Hepatocyte (in vitro differentiated cells): Measurements from ENCODE around the gene CEP85L. TPM values are rescaled to one million over a fixed set of nuclear protein-coding genes. Genes with fewer than 3 reads are reported as not detected.

Experiments
- DNase-seq: peaks from one replicate; pipeline ENCODE4 v3.0.0-alpha.2; 2016; ENCODE audit warnings: low spot score
- H2AFZ ChIP-seq: fragments of 200-600 bp; sonication (generic); 2 replicates; pipeline ENCODE4 v1.6.0; 2016; ENCODE audit warnings: antibody characterized with exemption, mild to moderate bottlenecking
- H3K27ac ChIP-seq: fragments of 200-600 bp; sonication (generic); 2 replicates; pipeline ENCODE4 v1.5.1; 2016; ENCODE audit warnings: mild to moderate bottlenecking
- H3K27me3 ChIP-seq: fragments of 200-600 bp; sonication (generic); 2 replicates; pipeline ENCODE4 v1.6.1; 2016
- H3K36me3 ChIP-seq: fragments of 200-600 bp; sonication (generic); replicated peaks from 2 replicates; pipeline ENCODE4 v1.5.1; 2016; ENCODE audit warnings: low read depth; ENCODE audit not compliant: insufficient read depth
- H3K4me1 ChIP-seq: fragments of 200-600 bp; sonication (generic); 2 replicates; pipeline ENCODE4 v1.5.1; 2016; ENCODE audit warnings: mild to moderate bottlenecking, moderate library complexity; ENCODE audit not compliant: insufficient read depth
- H3K4me2 ChIP-seq: fragments of 200-600 bp; sonication (generic); 2 replicates; pipeline ENCODE4 v1.6.0; 2016
- H3K4me3 ChIP-seq: fragments of 200-600 bp; sonication (generic); 2 replicates; pipeline ENCODE4 v1.5.1; 2016; ENCODE audit warnings: mild to moderate bottlenecking
- H3K79me2 ChIP-seq: fragments of 200-600 bp; sonication (generic); 2 replicates; pipeline ENCODE4 v1.6.0; 2017; ENCODE audit warnings: mild to moderate bottlenecking
- H3K9me2 ChIP-seq: fragments of 200-600 bp; sonication (generic); replicated peaks from 2 replicates; pipeline ENCODE4 v1.6.0; 2017; ENCODE audit warnings: mild to moderate bottlenecking; ENCODE audit not compliant: insufficient read depth
- H3K9me3 ChIP-seq: fragments of 200-600 bp; sonication (generic); 2 replicates; pipeline ENCODE4 v1.5.1; 2016; ENCODE audit warnings: low read depth, mild to moderate bottlenecking
- H4K20me1 ChIP-seq: fragments of 200-600 bp; sonication (generic); 2 replicates; pipeline ENCODE4 v1.6.0; 2016; ENCODE audit warnings: mild to moderate bottlenecking; ENCODE audit not compliant: insufficient read depth, poor library complexity, severe bottlenecking
- CTCF ChIP-seq: fragments of 200-600 bp; sonication (generic); IDR thresholded peaks from 2 replicates; pipeline ENCODE4 v1.5.1; 2016; ENCODE audit warnings: antibody characterized with exemption, mild to moderate bottlenecking; ENCODE audit not compliant: poor library complexity
- EZH2 ChIP-seq: fragments of 200-600 bp; sonication (generic); IDR thresholded peaks from 2 replicates; pipeline ENCODE4 v1.6.1; 2016; ENCODE audit warnings: antibody characterized with exemption, mild to moderate bottlenecking, borderline replicate concordance
- EZH2phosphoT487 ChIP-seq: fragments of 200-600 bp; sonication (generic); IDR thresholded peaks from one replicate; pipeline ENCODE4 v1.6.1; 2018; ENCODE audit warnings: antibody characterized with exemption, mild to moderate bottlenecking, low read depth, moderate library complexity; ENCODE audit not compliant: unreplicated experiment, severe bottlenecking
- WGBS: methylation state at CpG from one replicate; pipeline ENCODE4 v1.1.6; 2016; ENCODE audit warnings: low lambda C conversion rate; ENCODE audit errors: missing lambda C conversion rate; 5-methylcytosine and 5-hydroxymethylcytosine counted together
- polyA plus RNA-seq: library from polyadenylated mRNA; unstranded; fragments of >200 nt; fragmentation: Nextera tagmentation; extraction: Ambion mirVana; gene quantifications from 2 replicates; pipeline ENCODE4 v1.2.1, GENCODE V29; 2016
- total RNA-seq: library from RNA; depleted of rRNA; stranded (reverse); fragments of >200 nt; gene quantifications from 2 replicates; pipeline ENCODE4 v1.2.3, GENCODE V29; 2014

Gene CEP85L
- total and polyA plus RNA-seq, 2 experiments from 2014 or later = 17.8 to 38.5 TPM

- peaks cover 7% of the 10 kb centered on the region for H4K20me1 ChIP-seq
- no peak overlapping the region for H3K27ac ChIP-seq
- TF ChIP-seq EZH2 (no peak), CTCF (no peak), EZH2phosphoT487 (no peak)
- H3K9me2 ChIP-seq = no peaks in the 10 kb centered on the region
- WGBS = 100% methylated on average over 4 of the region's 4 CpGs
- peaks cover 63% of the 10 kb centered on the region for H3K79me2 ChIP-seq
- H3K27me3 ChIP-seq = no peaks in the 10 kb centered on the region
- no peaks in the 10 kb centered on the region for H3K4me1 ChIP-seq
- no peak overlapping the region for H2AFZ ChIP-seq
- no peak overlapping the region for H3K4me2 ChIP-seq
- H3K4me3 ChIP-seq = no peak overlapping the region
- no peaks in the 10 kb centered on the region for H3K36me3 ChIP-seq
- H3K9me3 ChIP-seq = peaks cover 5% of the 10 kb centered on the region
- DNase-seq = no peak
These were observed 125.2 kb downstream of the CEP85L start for GRCh38 chr6:118525913-118526780.

DNA sequence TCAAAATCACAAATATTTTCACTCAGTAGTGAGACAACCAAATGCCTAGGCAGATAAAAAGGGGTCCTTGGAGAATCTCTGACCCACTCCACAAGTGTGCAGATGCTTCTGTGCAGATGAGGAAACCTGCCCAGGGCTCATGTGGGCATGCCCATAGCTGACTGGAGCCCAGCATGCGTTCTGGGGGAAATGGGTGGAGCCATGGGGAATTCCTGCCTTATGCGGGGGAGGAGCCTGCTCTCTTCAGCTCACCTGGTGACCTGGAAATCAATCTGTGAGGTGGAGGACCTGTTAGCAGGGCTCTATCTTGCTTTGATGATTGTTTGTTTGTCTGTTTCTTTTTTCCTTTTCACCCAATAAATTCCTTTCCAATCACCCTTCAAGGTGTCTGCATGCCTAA is 126.7 kb downstream of the CEP85L start:
- no peaks in the 10 kb centered on the region for H3K4me1 ChIP-seq
- TF ChIP-seq EZH2phosphoT487 (no peak), EZH2 (no peak), CTCF (no peak)
- peaks cover 7% of the 10 kb centered on the region for H4K20me1 ChIP-seq
- peaks cover 55% of the 10 kb centered on the region for H3K79me2 ChIP-seq
- no peak overlapping the region for H3K4me2 ChIP-seq
- WGBS = 71% methylated on average over 2 of the region's 2 CpGs
- no peak overlapping the region for H3K27ac ChIP-seq
- H3K9me3 ChIP-seq = no peaks in the 10 kb centered on the region
- peak; percentile 12 for DNase-seq
- no peak overlapping the region for H3K4me3 ChIP-seq
- H2AFZ ChIP-seq = no peak overlapping the region
- H3K9me2 ChIP-seq = no peaks in the 10 kb centered on the region
- no peaks in the 10 kb centered on the region for H3K27me3 ChIP-seq
- no peaks in the 10 kb centered on the region for H3K36me3 ChIP-seq

DNA sequence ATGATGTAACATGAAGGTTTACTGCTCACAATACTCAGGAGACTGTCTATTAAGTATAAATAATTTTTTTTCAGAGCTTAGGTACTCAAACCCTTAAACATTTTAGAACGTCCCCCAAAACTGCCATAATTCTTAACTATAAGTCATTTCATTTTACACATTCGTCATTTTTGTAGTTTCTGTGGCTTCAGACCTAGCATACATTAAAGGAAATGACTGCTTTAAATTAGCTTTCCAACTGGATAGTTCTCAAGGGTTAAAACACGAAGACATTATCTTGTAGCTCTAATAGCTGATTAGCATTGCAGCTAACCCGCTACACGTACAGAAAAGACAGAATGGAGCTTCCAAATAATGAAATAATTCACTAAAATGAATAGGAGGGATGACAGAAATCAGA is 128.2 kb downstream of the CEP85L start:
- no peak overlapping the region for H2AFZ ChIP-seq
- H3K9me3 ChIP-seq = no peaks in the 10 kb centered on the region
- H4K20me1 ChIP-seq = peaks cover 1% of the 10 kb centered on the region
- no peak overlapping the region for H3K4me3 ChIP-seq
- 93% methylated on average over 5 of the region's 5 CpGs for WGBS
- no peaks in the 10 kb centered on the region for H3K9me2 ChIP-seq
- H3K27ac ChIP-seq = no peak overlapping the region
- TF ChIP-seq EZH2 (no peak), CTCF (no peak), EZH2phosphoT487 (no peak)
- no peaks in the 10 kb centered on the region for H3K27me3 ChIP-seq
- H3K79me2 ChIP-seq = peaks cover 46% of the 10 kb centered on the region
- H3K4me2 ChIP-seq = no peak overlapping the region
- no peaks in the 10 kb centered on the region for H3K4me1 ChIP-seq
- no peak for DNase-seq
- H3K36me3 ChIP-seq = no peaks in the 10 kb centered on the region
